ENCODE data around the gene WWOX.

The WWOX gene

DNA sequence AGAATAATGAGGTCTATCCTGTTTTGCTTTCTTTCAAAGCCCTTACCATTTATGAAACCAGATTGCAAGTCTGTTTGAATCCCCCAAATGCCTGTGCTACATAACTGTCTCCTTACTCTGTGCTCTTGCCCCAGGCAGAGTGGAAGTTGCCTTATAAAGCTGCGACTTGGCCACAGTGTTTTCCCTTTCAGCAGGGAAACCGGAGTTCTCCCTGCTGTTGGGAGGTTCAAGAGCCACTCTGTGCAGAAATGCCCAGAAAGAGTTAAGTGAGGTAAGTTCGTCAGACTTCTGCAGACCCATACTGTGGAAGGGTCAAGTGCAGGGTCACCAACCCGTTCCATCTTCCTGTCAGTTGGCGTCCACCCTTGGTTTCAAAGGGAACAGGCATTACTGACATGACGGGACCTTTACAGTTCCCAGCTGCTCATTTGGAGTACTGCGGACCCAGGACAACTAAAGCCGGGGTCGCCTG, 508.9 kb downstream of the WWOX start:
- no peak for DNase-seq (ENCODE audit: low read depth in 2 of 2)

DNA sequence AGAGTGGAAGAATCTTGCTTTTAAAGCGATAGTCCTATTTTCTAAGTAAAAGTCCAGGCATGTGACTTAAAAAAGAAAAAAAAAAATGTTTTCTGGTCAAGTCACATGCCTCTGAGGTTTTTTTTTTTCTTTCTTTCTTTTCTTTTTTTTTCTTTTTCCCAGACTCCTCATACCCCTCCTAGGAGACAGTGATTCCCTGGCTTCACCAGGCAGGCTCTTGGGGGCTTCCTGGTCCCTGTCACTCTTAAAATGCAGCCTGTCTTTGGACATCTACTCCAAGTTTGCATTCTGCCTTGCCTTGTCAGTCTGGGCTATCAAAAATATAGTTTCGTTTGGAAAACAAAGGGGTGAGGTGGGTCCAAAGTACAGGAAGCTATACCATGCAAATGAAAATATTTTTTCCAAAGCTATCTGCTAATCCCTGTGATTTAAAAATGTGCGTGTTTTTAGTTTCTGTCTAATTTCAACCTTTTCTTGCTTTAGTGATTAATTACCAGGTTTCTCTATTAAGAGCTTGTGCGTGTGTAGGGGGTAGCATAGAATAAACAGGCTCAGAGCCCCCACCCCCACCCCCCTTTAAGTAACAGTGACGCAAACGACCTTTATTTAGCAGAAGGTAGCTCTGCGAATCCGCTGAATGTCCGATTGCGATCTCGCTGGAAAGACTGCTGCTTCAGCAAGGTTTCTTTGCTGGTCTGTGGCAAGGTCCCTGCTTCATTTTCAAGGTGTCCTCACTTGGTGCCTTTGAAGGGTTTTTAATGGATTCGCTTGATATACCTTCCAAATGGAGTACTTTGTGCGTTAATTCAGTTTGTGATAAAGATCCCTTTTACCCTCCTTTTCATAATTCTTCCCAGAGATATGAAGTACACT, 510.2 kb downstream of the WWOX start:
- DNase-seq (ENCODE audit: low read depth in 2 of 2): no peak

GRCh38 chr16:78611318-78611717, 511.9 kb downstream of the WWOX start:
- no peak for DNase-seq (ENCODE audit: low read depth in 2 of 2)

GRCh38 chr16:78619811-78620210, 520.4 kb downstream of the WWOX start:
- DNase-seq (ENCODE audit: low read depth in 2 of 2): no peak

GRCh38 chr16:78620291-78620690, 520.8 kb downstream of the WWOX start:
- DNase-seq (ENCODE audit: low read depth in 2 of 2): no peak

- no peak for DNase-seq (ENCODE audit: low read depth in 2 of 2)
Measured at GRCh38 chr16:78623796-78624195, 524.3 kb downstream of the WWOX start.

DNA sequence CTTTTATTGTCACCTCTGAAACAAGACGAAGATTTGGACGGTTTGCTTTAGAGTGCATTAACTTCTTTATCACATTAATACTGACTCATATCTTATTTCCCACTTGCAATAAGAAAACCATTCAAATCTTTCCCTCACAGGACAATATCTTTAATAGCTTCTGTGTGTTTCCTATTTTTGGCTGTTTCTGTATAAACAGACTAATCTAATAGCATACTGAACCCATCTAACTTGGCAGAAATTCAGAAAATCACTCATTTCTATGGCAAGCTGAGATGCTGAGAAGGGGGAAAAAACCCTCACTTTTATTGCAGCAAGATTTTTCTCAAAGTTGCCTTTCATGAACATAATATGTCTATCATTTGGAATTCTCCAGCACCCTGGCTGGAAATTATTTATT, 524.9 kb downstream of the WWOX start:
- no peak for DNase-seq (ENCODE audit: low read depth in 2 of 2)

GRCh38 chr16:78628461-78629045, 529.1 kb downstream of the WWOX start:
- DNase-seq (ENCODE audit: low read depth in 2 of 2): no peak

DNA sequence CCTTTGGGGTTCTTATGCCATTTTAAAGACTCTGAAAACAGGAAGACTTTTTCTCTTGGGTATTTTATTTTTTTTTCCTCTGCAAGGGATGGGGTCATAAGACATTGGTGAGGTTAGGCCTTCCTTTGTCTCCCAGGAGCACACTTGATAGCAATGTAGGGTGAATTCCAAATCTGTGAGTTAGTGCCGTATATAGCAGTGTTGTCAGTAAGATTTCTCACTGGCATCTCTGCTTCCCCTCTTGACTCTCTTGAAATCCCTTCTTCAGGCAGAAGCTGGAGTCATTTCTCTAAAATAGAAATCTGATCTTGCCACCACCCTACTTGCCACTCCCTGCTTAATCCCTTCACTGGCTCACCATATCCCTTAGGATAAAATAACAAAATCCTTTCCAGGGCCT, 529.7 kb downstream of the WWOX start:
- no peak for DNase-seq (ENCODE audit: low read depth in 2 of 2)

DNA sequence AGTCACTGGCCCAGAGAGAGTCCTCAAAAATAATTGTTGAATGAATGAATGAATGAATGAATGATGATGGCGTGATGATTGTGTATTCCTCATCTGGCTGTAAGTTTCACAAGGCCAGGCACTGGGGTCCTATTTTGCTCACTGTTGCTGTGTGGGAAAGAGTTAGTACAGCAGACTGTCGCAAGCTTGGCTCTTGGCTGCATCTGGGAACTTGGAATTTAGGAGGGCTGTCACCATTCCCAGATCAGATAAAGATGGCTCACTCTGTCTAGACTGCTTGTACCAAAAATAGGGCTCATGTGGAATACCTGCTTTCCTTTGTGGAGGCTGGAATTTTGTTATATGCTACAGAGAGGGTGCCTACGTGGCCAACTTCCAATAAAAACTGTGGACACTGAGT, 530.6 kb downstream of the WWOX start:
- no peak for DNase-seq (ENCODE audit: low read depth in 2 of 2)

- DNase-seq (ENCODE audit: low read depth in 2 of 2): no peak
Measured at GRCh38 chr16:78633551-78633950, 534.1 kb downstream of the WWOX start.

DNA sequence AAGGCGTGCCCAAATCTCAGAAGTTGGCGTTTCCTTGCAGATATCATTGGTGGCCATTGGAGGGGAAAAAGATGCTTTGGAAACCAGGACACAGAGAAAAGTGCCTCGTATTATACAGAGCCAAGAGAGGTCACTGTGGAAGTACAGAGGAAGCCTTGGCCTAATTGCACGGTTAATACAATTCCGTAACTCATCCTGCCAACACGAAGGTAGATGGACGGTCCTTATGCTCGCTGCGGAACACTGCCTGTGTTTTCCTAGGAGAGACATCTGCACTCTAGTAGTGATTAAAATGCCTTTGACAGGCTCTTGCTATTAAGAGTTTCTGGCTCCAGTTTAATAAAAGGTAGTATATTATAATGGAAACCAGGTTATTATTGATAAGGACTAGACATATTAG, 536.4 kb downstream of the WWOX start:
- no peak for DNase-seq (ENCODE audit: low read depth in 2 of 2)

GRCh38 chr16:78638371-78638770, 538.9 kb downstream of the WWOX start:
- DNase-seq (ENCODE audit: low read depth in 2 of 2): no peak

DNA sequence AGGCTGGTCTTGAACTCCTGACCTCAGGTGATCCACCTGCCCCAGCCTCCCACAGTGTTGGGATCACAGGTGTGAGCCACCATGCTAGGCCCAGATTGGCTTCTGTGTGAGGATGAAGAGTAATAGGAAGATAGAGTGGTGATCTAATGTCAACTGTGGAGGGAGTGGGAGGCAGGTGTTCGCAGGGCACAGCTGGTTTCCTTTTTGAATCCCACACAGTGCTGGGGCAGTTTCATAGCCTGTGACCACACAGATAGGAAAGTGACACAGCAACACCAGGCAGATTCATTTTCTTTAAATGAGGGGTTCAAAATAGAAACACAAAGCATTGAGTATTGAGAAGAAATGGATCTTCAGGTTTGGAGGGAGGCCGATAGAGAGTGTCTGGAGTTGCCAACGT, 540.3 kb downstream of the WWOX start:
- no peak for DNase-seq (ENCODE audit: low read depth in 2 of 2)

GRCh38 chr16:78640886-78641285, 541.4 kb downstream of the WWOX start:
- DNase-seq (ENCODE audit: low read depth in 2 of 2): no peak

- DNase-seq (ENCODE audit: low read depth in 2 of 2): no peak
Measured at GRCh38 chr16:78641433-78641832, 542.0 kb downstream of the WWOX start.

DNA sequence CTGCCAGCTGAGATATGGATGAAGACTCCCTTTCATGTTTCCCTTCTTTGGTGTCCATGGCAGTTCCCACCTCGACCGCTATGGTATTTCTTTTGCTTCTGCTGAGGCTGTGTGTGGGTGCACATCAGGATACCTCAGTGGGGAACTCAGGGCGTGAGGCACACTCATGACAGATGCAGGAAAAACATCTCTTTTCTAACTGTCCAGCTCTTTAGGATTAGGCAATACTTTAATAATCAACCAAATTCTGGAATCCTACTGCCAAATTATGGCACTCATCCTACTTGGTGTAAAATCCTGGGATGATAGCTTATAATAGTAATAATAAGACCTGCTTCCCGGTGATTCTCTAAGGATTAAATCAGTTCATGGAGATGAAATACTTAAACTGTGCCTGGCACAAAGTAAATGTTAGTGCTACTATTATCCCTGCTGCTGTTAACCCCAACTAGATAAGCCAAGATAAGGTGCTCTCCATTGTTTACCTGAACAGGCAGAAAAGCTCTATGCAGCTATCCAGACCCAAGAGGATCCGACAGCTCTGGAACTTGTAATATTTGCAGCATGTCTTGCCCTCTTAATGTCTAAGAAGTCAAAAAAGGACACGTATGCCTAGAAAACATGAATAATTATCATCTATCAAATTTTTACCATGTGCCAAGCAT, 543.3 kb downstream of the WWOX start:
- no peak for DNase-seq (ENCODE audit: low read depth in 2 of 2)

DNA sequence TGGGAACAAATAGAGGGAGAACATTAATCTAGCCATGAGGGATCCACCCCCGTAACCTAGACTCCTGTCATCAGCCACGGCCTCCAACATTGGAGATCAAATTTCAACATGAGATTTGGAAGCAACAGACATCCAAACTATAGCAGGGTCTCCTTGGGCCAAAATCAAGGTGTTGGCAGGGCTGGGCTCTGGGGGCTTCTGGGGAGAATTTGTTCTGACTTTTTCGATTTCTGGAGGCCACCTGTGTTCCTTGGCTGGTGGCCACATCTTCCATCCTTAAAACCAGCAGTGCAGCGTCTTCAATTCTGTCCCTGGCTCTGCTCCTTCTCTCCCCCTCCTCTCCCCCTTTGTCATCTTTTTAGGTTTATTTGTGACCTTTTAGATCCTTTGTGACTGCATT, 546.2 kb downstream of the WWOX start:
- no peak for DNase-seq (ENCODE audit: low read depth in 2 of 2)

GRCh38 chr16:78647019-78647418, 547.6 kb downstream of the WWOX start:
- no peak for DNase-seq (ENCODE audit: low read depth in 2 of 2)

DNA sequence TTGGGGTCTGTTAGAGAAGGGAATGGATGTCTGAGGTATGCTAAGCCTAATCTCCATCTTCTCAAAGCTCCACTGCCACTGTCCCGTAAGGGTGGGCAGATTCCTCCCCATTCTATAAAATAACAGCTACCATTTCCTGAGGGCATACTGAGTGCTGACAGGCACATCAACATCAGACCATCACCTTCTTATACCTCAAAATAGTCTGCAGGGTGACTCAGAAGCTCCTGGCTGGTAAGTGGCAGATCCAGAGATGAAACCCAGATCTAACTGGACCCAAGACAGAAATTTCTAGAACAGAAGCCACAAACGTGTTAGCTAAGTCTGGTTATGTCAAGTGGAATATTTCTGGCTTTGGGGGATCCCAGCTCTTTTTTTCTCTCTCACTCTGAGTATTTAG, 548.0 kb downstream of the WWOX start:
- DNase-seq (ENCODE audit: low read depth in 2 of 2): no peak

GRCh38 chr16:78648517-78648916, 549.1 kb downstream of the WWOX start:
- DNase-seq (ENCODE audit: low read depth in 2 of 2): no peak

DNA sequence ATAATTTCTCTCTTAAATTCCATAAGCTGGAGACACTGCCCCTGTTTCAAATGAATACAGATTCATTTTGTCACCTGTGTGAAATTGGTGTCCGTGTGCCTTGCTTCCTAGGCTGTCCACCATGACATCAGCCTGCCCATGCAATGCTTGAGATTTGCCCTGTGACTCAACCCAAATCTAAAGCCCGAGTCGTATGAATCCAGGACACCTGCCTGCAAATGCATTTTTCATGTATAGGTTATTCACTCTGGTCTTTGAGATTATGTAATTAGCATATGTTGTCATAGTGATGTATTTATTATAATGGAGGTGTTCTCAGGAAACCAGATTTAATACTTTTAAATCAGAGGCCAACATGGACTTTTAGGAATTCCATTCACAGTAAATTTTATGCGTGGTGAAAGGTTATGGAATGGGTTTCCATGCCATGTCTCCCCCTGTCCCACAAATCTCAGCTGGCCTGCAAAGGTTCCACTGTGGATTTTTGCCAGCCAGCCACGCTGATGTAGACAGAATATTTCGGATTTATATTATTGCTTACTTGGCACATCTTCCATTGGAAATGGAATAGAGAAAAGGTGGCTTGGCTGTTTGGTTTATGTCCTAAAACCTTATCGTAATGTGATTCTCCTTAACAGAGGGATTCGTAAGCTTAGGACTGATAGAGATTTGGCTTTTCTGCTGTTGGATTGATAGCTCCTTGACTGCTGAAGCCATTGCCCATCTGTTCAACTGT, 551.1 kb downstream of the WWOX start:
- DNase-seq (ENCODE audit: low read depth in 2 of 2): no peak
